HepG2 (cell line): ENCODE results near the gene ZDHHC21.
"Not testable (repeated sequence)": the region's sequence is repeated elsewhere in the genome, so short reads cannot be mapped to it uniquely, and the experiment has no call there.

Experiments
- GRHL1 ChIP-seq: sonication (generic); formaldehyde crosslinking; conservative IDR thresholded peaks from 2 replicates; pipeline ENCODE4 v1.8.0; 2022; ENCODE audit warnings: missing genetic modification reagents
- HNRNPLL ChIP-seq: fragments of 200-400 bp; formaldehyde crosslinking; IDR thresholded peaks from 2 replicates; pipeline ENCODE4 v1.6.1; 2017; ENCODE audit warnings: mild to moderate bottlenecking, low read depth, low read length; ENCODE audit not compliant: poor library complexity, severe bottlenecking
- HOMEZ ChIP-seq: IDR thresholded peaks from 2 replicates; pipeline ENCODE4 v1.6.1; 2016; ENCODE audit warnings: low read depth
- MXD1 ChIP-seq: sonication (generic); formaldehyde crosslinking; IDR thresholded peaks from 2 replicates; pipeline ENCODE4 v1.4.0; 2020; ENCODE audit warnings: mild to moderate bottlenecking, missing genetic modification reagents
- TARDBP ChIP-seq: sonication (generic); formaldehyde crosslinking; IDR thresholded peaks from 2 replicates; pipeline ENCODE4 v1.8.0; 2022; ENCODE audit warnings: mild to moderate bottlenecking, missing genetic modification reagents
- TCF7 ChIP-seq: sonication (generic); IDR thresholded peaks from 2 replicates; pipeline ENCODE4 v1.6.1; 2016; ENCODE audit warnings: antibody characterized with exemption, low read depth
- ZC3H13 ChIP-seq: sonication (generic); formaldehyde crosslinking; IDR thresholded peaks from 2 replicates; pipeline ENCODE4 v1.8.1; 2023; ENCODE audit warnings: mild to moderate bottlenecking, missing genetic modification reagents, moderate library complexity
- ZNF138 ChIP-seq: sonication (generic); formaldehyde crosslinking; IDR thresholded peaks from 2 replicates; pipeline ENCODE4 v1.5.0; 2020; ENCODE audit warnings: mild to moderate bottlenecking, low read depth, missing genetic modification reagents
- ZNF501 ChIP-seq: sonication (generic); formaldehyde crosslinking; IDR thresholded peaks from 2 replicates; pipeline ENCODE4 v1.5.1; 2020; ENCODE audit warnings: mild to moderate bottlenecking, moderate library complexity, missing genetic modification reagents
- ZNF510 ChIP-seq: sonication (generic); formaldehyde crosslinking; IDR thresholded peaks from 2 replicates; pipeline ENCODE4 v1.4.0; 2020; ENCODE audit warnings: low read depth, mild to moderate bottlenecking, missing genetic modification reagents
- ZNF530 ChIP-seq: sonication (generic); formaldehyde crosslinking; IDR thresholded peaks from 2 replicates; pipeline ENCODE4 v1.5.0; 2020; ENCODE audit warnings: low read depth, mild to moderate bottlenecking, missing genetic modification reagents
- TF ChIP-seq, protein P1 (sequence below): sonication (generic); formaldehyde crosslinking; IDR thresholded peaks from 2 replicates; pipeline ENCODE4 v1.4.0; 2020; ENCODE audit warnings: missing genetic modification reagents
- TF ChIP-seq, protein P2 (sequence below): sonication (generic); formaldehyde crosslinking; IDR thresholded peaks from 2 replicates; pipeline ENCODE4 v1.4.0; 2020; ENCODE audit warnings: missing genetic modification reagents

DNA sequence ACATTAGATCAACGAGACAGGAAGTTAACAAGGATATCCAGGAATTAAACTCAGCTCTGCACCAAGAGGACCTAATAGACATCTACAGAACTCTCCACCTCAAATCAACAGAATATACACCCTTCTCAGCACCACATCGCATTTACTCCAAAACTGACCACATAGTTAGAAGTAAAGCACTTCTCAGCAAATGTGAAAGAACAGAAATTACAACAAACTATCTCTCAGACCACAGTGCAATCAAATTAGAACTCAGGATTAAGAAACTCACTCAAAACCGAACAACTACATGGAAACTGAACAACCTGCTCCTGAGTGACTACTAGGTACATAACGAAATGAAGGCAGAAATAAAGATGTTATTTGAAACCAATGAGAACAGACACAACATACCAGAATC lies 10.6 kb downstream of the ZDHHC21 start:
- not testable (repeated sequence) for TF ChIP-seq ZC3H13 (CRISPR knock-in tag); ZNF138 (CRISPR knock-in tag); HNRNPLL; ZNF510 (CRISPR knock-in tag); TARDBP (CRISPR knock-in tag); MXD1 (CRISPR knock-in tag); ZNF530; GRHL1 (CRISPR knock-in tag); TCF7; ZNF501 (CRISPR knock-in tag); HOMEZ (CRISPR knock-in tag)
- TF ChIP-seq, protein P1, sequence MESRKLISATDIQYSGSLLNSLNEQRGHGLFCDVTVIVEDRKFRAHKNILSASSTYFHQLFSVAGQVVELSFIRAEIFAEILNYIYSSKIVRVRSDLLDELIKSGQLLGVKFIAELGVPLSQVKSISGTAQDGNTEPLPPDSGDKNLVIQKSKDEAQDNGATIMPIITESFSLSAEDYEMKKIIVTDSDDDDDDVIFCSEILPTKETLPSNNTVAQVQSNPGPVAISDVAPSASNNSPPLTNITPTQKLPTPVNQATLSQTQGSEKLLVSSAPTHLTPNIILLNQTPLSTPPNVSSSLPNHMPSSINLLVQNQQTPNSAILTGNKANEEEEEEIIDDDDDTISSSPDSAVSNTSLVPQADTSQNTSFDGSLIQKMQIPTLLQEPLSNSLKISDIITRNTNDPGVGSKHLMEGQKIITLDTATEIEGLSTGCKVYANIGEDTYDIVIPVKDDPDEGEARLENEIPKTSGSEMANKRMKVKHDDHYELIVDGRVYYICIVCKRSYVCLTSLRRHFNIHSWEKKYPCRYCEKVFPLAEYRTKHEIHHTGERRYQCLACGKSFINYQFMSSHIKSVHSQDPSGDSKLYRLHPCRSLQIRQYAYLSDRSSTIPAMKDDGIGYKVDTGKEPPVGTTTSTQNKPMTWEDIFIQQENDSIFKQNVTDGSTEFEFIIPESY: not testable (repeated sequence)
- TF ChIP-seq, protein P2, sequence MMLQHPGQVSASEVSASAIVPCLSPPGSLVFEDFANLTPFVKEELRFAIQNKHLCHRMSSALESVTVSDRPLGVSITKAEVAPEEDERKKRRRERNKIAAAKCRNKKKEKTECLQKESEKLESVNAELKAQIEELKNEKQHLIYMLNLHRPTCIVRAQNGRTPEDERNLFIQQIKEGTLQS (CRISPR knock-in tag): not testable (repeated sequence)
